Endothelial cell of umbilical vein (primary cell): ENCODE data around the gene PPP1R1A. TPM values are rescaled to one million over a fixed set of nuclear protein-coding genes. Genes with fewer than 3 reads are reported as not detected.

ENCODE experiments used
- BruUV-seq: library from RNA; stranded (reverse); fragments of 400-500 nt; replicated peaks from 2 replicates; lab custom pipeline; 2021; lab: Mats Ljungman, UMichigan
- CTCF ChIA-PET: fragments of 300-600, 350-600 bp; sonication (Branson Sonifier 250); formaldehyde crosslinking; loops from one replicate; lab custom pipeline; 2021; ENCODE audit warnings: antibody characterized with exemption, inconsistent platforms; lab: Charles Lee
- POLR2A ChIA-PET: fragments of 300-600, 350-600 bp; sonication (Branson Sonifier 250); formaldehyde crosslinking; loops from one replicate; lab custom pipeline; 2021; ENCODE audit warnings: antibody characterized with exemption, inconsistent platforms; lab: Charles Lee
- DNase-seq: peaks from one replicate; pipeline ENCODE4 v3.0.0-alpha.2; 2011; ENCODE audit warnings: low read depth, low spot score
- FAIRE-seq: peaks from 2 replicates; lab custom pipeline; 2011; peaks lifted over from hg19 to GRCh38; lab: Jason Lieb, UNC
- H2AFZ ChIP-seq: 2 replicates; pipeline ENCODE4 v1.6.0; 2012; ENCODE audit warnings: low read depth, low read length, control low read depth, inconsistent platforms
- H3K27ac ChIP-seq: 2 replicates; pipeline ENCODE4 v1.5.1; 2011; ENCODE audit warnings: low read depth, mild to moderate bottlenecking, control low read depth, low read length, moderate library complexity; ENCODE audit not compliant: insufficient read depth
- H3K27me3 ChIP-seq, 2 experiments: 2 replicates each; pipeline versions ENCODE4 v1.6.0 to v1.6.1; 2011; ENCODE audit warnings: low read length in 2 of 2, mixed read lengths in 1 of 2; ENCODE audit not compliant: control insufficient read depth in 2 of 2, insufficient read depth in 2 of 2
- H3K36me3 ChIP-seq, 2 experiments: 2 replicates in 1 of 2; 3 replicates in 1 of 2; pipeline ENCODE4 v1.5.1; 2011; ENCODE audit warnings: low read length in 2 of 2, mild to moderate bottlenecking in 1 of 2, moderate library complexity in 1 of 2; ENCODE audit not compliant: control insufficient read depth in 2 of 2, insufficient read depth in 2 of 2; ENCODE audit errors: extremely low read depth in 1 of 2
- H3K4me1 ChIP-seq: 3 replicates; pipeline ENCODE4 v1.5.1; 2011; ENCODE audit warnings: mild to moderate bottlenecking, low read length; ENCODE audit not compliant: control insufficient read depth, insufficient read depth; ENCODE audit errors: extremely low read depth
- H3K4me2 ChIP-seq: 2 replicates; pipeline ENCODE4 v1.6.1; 2011; ENCODE audit warnings: low read length, control low read depth, mixed read lengths; ENCODE audit not compliant: insufficient read depth
- H3K4me3 ChIP-seq, 3 experiments: fragments of 200-600 bp in 1 of 3; sonication (generic), shearing (Covaris generic) in 1 of 3; replicated peaks in 1 of 3; 2 replicates each; pipeline ENCODE4 v1.5.1; 2011 to 2016; ENCODE audit warnings: control low read depth in 3 of 3, low read length in 3 of 3, mild to moderate bottlenecking in 2 of 3, inconsistent platforms in 1 of 3, low read depth in 1 of 3, moderate library complexity in 1 of 3; ENCODE audit not compliant: insufficient read depth in 1 of 3
- H3K79me2 ChIP-seq: 2 replicates; pipeline ENCODE4 v1.6.0; 2012; ENCODE audit warnings: low read length, inconsistent platforms; ENCODE audit not compliant: control insufficient read depth, insufficient read depth
- H3K9ac ChIP-seq: replicated peaks from 2 replicates; pipeline ENCODE3; 2011; ENCODE audit warnings: low read length, control low read depth; ENCODE audit not compliant: insufficient read depth; ENCODE audit errors: extremely low read depth
- H3K9me1 ChIP-seq: replicated peaks from 3 replicates; pipeline ENCODE4 v1.6.0; 2011; ENCODE audit warnings: mild to moderate bottlenecking, low read length; ENCODE audit not compliant: control insufficient read depth, insufficient read depth; ENCODE audit errors: extremely low read depth
- H3K9me3 ChIP-seq: replicated peaks from 2 replicates; pipeline ENCODE4 v1.5.1; 2012; ENCODE audit warnings: low read length, inconsistent platforms; ENCODE audit not compliant: control insufficient read depth, insufficient read depth
- H4K20me1 ChIP-seq: replicated peaks from 2 replicates; pipeline ENCODE3; 2011; ENCODE audit warnings: mild to moderate bottlenecking, low read length; ENCODE audit not compliant: control insufficient read depth, insufficient read depth; ENCODE audit errors: extremely low read depth
- EZH2 ChIP-seq: IDR thresholded peaks from 2 replicates; pipeline ENCODE4 v1.6.1; 2012; ENCODE audit warnings: borderline replicate concordance, low read depth, mild to moderate bottlenecking, moderate library complexity, low read length, inconsistent platforms; ENCODE audit not compliant: severe bottlenecking
- FOS ChIP-seq: IDR thresholded peaks from 2 replicates; pipeline ENCODE4 v1.6.1; 2011; ENCODE audit warnings: mild to moderate bottlenecking, low read length, moderate library complexity, borderline replicate concordance; ENCODE audit not compliant: insufficient read depth
- GATA2 ChIP-seq: IDR thresholded peaks from 2 replicates; pipeline ENCODE4 v1.7.0; 2011; ENCODE audit warnings: low read depth, mild to moderate bottlenecking, moderate library complexity, mixed read lengths, low read length; ENCODE audit not compliant: insufficient read length, insufficient read depth
- JUN ChIP-seq: IDR thresholded peaks from 2 replicates; pipeline ENCODE4 v1.6.1; 2011; ENCODE audit warnings: borderline replicate concordance, low read depth; ENCODE audit not compliant: insufficient read length, insufficient read depth
- MYC ChIP-seq: IDR thresholded peaks from one replicate; pipeline ENCODE4 v1.6.1; 2011; ENCODE audit warnings: mild to moderate bottlenecking, low read depth, low read length
- POLR2A ChIP-seq: IDR thresholded peaks from 2 replicates; pipeline ENCODE4 v1.6.1; 2012; ENCODE audit warnings: low read depth, mild to moderate bottlenecking, control low read depth, low read length
- POLR2AphosphoS5 ChIP-seq: IDR thresholded peaks from 2 replicates; pipeline ENCODE4 v1.6.1; 2012; ENCODE audit warnings: low read depth, mild to moderate bottlenecking, control low read depth, low read length, moderate library complexity; ENCODE audit not compliant: insufficient read depth
- dilution Hi-C: fragments of 300-500 bp; cut with MboI; formaldehyde crosslinking; loops from one replicate; pipeline ENCODE4 v1.15.0; 2019; ENCODE audit warnings: low sequenced_read_pairs; ENCODE audit not compliant: extremely low pct_ligation_motif_present
- intact Hi-C: fragments of 100-400 bp; cut with micrococcal nuclease; formaldehyde crosslinking; loops from one replicate; pipeline ENCODE4 v1.10.0; 2022
- polyA plus RNA-seq, 4 experiments: library from polyadenylated mRNA; depleted of rRNA in 3 of 4; stranded (reverse) in 3 of 4; unstranded in 1 of 4; fragments of >200 nt; gene quantifications; 2 replicates each; pipeline versions ENCODE4 v1.2.1 to v1.2.3, GENCODE V29; 2011 to 2012; ENCODE audit warnings: missing spikeins in 1 of 4
- total RNA-seq: library from RNA; stranded (reverse); gene quantifications from 2 replicates; pipeline ENCODE4 v1.2.3, GENCODE V29; 2021
- TF ChIP-seq, protein P1 (sequence below), 2 donors: IDR thresholded peaks; 1 replicate in 1 of 2; 2 replicates in 1 of 2; pipeline ENCODE4 v1.5.1; 2011; ENCODE audit warnings: low read length in 2 of 2, mild to moderate bottlenecking in 2 of 2, moderate library complexity in 2 of 2, control low read depth in 1 of 2, inconsistent platforms in 1 of 2, low read depth in 1 of 2; ENCODE audit not compliant: insufficient read depth in 1 of 2; ENCODE audit errors: extremely low read depth in 1 of 2
- TF ChIP-seq, protein P2 (sequence below): IDR thresholded peaks from 2 replicates; pipeline ENCODE4 v1.6.1; 2011; ENCODE audit not compliant: insufficient read depth, insufficient read length

Gene PPP1R1A
- total and polyA plus RNA-seq, 2 donors (not counting 3 experiments of a cell fraction or from before 2014, with no cell fraction given) = not detected

DNA sequence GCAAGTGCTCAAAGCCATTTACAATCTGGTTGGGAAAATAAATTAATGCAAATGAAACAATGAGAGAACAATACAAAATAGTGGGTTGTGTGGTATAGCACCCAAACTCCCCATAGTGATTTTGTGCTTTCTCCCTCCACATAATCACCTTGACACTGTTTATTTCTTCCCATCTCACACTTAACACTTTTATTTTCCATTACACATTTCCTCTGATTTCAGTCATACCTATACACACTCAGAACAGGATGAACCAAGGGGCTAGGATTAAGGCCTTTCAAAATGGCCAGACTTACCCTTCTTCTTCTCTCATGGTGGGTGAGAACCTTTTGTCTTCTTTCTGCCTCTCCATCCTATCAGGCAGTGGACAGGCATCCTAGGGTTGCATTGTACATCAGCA lies 53.0 kb downstream of the PPP1R1A start:
- no TSS peak for BruUV-seq
- dilution Hi-C loops = no loop called here
- Histone ChIP-seq H3K27me3 (peaks cover 13 to 20% of the 10 kb centered on the region in 2 experiments), H3K9ac (no peak overlapping the region), H4K20me1 (no peaks in the 10 kb centered on the region), H2AFZ (no peak overlapping the region), H3K27ac (no peak overlapping the region), H3K79me2 (no peaks in the 10 kb centered on the region), H3K9me3 (no peaks in the 10 kb centered on the region), H3K9me1 (no peaks in the 10 kb centered on the region), H3K36me3 (no peaks in the 10 kb centered on the region), H3K4me1 (no peaks in the 10 kb centered on the region), H3K4me2 (no peak overlapping the region), H3K4me3 (no peak overlapping the region)
- no peak for TF ChIP-seq FOS
- TF ChIP-seq, protein P1, sequence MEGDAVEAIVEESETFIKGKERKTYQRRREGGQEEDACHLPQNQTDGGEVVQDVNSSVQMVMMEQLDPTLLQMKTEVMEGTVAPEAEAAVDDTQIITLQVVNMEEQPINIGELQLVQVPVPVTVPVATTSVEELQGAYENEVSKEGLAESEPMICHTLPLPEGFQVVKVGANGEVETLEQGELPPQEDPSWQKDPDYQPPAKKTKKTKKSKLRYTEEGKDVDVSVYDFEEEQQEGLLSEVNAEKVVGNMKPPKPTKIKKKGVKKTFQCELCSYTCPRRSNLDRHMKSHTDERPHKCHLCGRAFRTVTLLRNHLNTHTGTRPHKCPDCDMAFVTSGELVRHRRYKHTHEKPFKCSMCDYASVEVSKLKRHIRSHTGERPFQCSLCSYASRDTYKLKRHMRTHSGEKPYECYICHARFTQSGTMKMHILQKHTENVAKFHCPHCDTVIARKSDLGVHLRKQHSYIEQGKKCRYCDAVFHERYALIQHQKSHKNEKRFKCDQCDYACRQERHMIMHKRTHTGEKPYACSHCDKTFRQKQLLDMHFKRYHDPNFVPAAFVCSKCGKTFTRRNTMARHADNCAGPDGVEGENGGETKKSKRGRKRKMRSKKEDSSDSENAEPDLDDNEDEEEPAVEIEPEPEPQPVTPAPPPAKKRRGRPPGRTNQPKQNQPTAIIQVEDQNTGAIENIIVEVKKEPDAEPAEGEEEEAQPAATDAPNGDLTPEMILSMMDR (IDR thresholded peaks at IDR 0.05; ENCODE audit: extremely low read depth in 1 of 2, insufficient read depth in 1 of 2, low read depth in 1 of 2, low read length in 2 of 2) = no peak
- TF ChIP-seq GATA2 = no peak
- TF ChIP-seq EZH2 = no peak
- TF ChIP-seq MYC = no peak
- TF ChIP-seq POLR2A = no peak
- no peak for TF ChIP-seq POLR2AphosphoS5
- no peak for TF ChIP-seq JUN
- TF ChIP-seq, protein P2, sequence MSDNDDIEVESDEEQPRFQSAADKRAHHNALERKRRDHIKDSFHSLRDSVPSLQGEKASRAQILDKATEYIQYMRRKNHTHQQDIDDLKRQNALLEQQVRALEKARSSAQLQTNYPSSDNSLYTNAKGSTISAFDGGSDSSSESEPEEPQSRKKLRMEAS = no peak
- FAIRE-seq (no peak), DNase-seq (no peak)
- intact Hi-C loops = no loop called here
- ChIA-PET CTCF (no interaction called here), POLR2A (no interaction called here)
